Omental fat pad (tissue), 4 donors: ENCODE results near the gene CSMD2. TPM values are rescaled to one million over a fixed set of nuclear protein-coding genes. Genes with fewer than 3 reads are reported as not detected.

ENCODE experiments used
- ATAC-seq: fragments of 150-250 bp; one replicate; pipeline ENCODE4 v1.9.1; 2016; ENCODE audit warnings: mild to moderate bottlenecking, moderate library complexity; ENCODE audit not compliant: low FRiP score
- DNase-seq: peaks from one replicate; pipeline ENCODE4 v3.0.0-alpha.2; 2019; ENCODE audit warnings: low spot score
- total RNA-seq, 4 donors: library from RNA; depleted of rRNA; stranded (reverse); fragments of >200 nt; gene quantifications; one replicate each; pipeline ENCODE4 v1.1.0, GENCODE V29; 2016
- TF ChIP-seq, protein P1 (sequence below), 3 donors: fragments of 450-650 bp; IDR thresholded peaks; one replicate each; pipeline ENCODE4 v1.5.1; 2016 to 2017; ENCODE audit warnings: antibody characterized with exemption in 3 of 3, mild to moderate bottlenecking in 3 of 3, moderate library complexity in 2 of 3

The CSMD2 gene
- total RNA-seq, 4 donors from 2014 or later, result 0.19 to 3.8 (median 0.60) TPM; not detected in 1

DNA sequence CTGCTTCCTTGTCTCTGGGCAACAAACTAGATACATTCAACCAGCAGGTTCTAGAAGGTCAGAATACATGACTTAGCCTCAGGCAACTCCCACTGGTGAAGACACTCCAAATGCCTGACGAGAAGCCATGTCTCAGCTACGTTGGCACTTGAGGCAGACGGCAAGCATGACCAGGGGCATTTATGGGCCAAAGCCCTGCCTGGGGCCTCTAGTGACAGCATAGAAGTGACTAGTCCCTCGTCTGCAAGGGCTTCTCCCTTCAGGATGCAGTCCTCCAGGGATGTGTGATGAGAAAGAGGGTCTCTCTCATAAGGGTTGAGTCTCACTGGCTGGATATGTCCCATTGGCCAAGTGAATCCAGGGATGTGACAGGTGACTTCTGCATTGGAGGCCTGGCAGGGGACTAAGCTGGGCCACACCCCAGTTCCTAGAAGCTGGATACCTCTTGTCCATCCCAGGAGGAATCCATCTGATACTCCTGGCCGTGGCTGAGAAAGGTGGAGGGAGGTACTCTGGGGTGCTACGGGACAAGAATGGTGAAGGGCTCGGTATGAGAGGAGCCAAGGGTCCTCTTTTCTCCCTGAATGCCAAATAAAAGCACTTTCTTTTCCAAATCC lies 449.7 kb downstream of the CSMD2 start:
- TF ChIP-seq, protein P1, sequence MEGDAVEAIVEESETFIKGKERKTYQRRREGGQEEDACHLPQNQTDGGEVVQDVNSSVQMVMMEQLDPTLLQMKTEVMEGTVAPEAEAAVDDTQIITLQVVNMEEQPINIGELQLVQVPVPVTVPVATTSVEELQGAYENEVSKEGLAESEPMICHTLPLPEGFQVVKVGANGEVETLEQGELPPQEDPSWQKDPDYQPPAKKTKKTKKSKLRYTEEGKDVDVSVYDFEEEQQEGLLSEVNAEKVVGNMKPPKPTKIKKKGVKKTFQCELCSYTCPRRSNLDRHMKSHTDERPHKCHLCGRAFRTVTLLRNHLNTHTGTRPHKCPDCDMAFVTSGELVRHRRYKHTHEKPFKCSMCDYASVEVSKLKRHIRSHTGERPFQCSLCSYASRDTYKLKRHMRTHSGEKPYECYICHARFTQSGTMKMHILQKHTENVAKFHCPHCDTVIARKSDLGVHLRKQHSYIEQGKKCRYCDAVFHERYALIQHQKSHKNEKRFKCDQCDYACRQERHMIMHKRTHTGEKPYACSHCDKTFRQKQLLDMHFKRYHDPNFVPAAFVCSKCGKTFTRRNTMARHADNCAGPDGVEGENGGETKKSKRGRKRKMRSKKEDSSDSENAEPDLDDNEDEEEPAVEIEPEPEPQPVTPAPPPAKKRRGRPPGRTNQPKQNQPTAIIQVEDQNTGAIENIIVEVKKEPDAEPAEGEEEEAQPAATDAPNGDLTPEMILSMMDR (IDR thresholded peaks at IDR 0.05), result no peak
- ATAC-seq (no peak), DNase-seq (no peak)

DNA sequence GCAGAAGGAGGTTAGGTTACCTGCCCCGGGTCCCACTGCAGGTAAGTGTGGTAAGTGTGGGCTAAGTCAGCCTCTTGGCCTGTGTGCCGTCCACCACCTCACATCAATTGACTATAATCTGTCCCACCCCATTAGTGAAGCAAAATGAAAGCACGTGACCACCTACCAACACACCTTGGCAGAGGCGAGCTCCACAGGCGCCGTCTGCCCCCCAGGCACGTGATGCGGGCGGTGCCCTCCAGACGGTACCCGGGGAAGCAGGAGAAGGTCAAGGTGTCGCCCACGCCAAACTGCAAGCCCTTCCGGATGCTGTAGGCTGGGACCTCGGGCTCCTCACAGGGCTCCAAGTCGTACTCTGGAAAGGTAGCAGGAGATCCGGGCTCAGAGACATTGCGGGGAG lies 450.6 kb downstream of the CSMD2 start:
- ATAC-seq (no peak), DNase-seq (no peak)
- TF ChIP-seq, protein P1 (IDR thresholded peaks at IDR 0.05), result no peak

- no peak for DNase-seq
- ATAC-seq, result no peak
- TF ChIP-seq, protein P1 (IDR thresholded peaks at IDR 0.05), result no peak
Measured at GRCh38 chr1:33713058-33713877, 451.8 kb downstream of the CSMD2 start.

- DNase-seq (no peak), ATAC-seq (no peak)
- TF ChIP-seq, protein P1 (IDR thresholded peaks at IDR 0.05), result no peak
Measured at GRCh38 chr1:33712186-33712585, 452.8 kb downstream of the CSMD2 start.

GRCh38 chr1:33711511-33711910 lies 453.5 kb downstream of the CSMD2 start:
- no peak for ATAC-seq
- no peak for DNase-seq
- TF ChIP-seq, protein P1 (IDR thresholded peaks at IDR 0.05), result no peak

DNA sequence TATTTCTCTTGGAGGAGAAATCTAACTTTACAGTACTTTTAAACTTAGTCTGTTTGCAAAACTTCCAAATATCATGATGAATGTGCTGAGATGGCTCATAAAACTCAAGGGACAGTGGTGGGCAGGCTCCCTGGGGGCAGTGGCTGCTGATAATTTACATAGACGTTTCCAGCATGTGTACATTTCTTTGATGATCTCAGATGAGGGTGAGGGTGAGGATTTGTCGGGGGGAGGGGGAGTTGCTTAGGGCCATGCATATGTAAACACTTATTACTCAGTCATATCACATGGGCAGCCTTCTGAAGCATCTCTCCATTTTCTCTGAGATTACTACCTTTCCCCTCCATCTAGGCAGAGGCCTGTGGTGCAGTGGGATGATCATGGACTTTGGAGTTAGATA lies 454.1 kb downstream of the CSMD2 start:
- ATAC-seq, result no peak
- no peak for DNase-seq
- TF ChIP-seq, protein P1 (IDR thresholded peaks at IDR 0.05), result no peak
